HG03342 (cell line): ENCODE results near the gene NUBP2.

ENCODE experiments used
- ATAC-seq: cut with Tn5 transposase; IDR thresholded peaks from one replicate; pipeline ENCODE4 v1.9.1; 2021; ENCODE audit warnings: mild to moderate bottlenecking, moderate library complexity; ENCODE audit not compliant: unreplicated experiment

NUBP2 gene

DNA sequence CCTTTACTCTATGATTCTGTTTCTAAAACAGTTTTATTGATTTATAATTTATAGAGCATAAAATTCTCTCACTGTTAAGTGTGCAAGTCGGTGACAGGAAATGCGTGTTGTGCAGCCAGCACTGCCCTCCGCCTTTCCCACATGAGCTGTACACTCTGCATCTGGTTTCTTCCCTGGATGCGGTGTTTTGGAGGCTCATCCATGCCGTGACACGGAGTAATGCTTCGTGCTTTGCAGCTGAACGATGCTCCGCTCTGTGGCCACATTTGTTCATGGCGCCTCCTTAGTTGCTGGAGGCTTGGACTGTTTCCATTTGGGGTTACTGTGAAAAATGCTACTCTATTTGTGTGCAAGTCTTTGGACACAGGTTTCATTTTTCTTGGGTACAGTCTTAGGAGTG lies 17.9 kb downstream of the NUBP2 start:
- ATAC-seq, result no peak

DNA sequence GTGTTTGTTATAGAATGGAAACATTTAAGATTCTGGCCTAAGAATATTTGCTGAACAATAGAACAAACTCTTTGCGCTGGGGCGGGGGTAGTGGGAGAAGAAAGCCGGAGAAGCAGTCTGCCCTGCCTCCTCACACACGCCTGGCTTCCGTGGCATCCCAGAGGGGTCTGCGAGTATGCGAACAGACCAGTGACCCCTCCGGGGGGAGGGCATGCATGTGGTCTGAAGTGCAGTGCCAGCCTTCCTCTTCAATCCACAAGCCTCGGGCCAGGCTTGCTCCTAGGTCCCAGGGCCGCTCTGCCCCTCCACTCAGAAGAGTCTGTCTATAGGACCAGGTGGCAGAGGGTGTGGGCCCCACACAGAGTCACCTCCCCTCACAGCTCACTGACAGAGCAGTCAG lies 24.9 kb downstream of the NUBP2 start:
- no peak for ATAC-seq

DNA sequence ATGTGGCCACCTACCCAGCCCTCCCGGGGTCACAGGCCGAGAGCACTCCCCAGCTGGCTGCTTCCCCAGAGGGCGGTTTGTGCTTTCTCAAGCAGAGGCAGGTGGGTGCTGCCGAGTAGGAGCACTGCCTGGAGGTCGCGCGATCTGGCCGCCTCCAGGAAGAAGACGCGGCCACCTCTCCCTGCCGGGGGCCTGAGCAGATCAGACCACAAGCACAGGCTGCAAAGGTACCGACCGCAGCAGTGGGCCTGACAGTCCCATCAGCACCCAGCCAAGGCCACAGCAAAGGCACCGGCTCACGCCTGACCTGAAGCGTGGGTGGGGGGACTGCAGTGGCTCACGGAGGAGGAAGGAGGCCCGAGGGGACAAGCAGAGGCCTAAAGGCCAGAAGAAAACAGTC lies 25.9 kb downstream of the NUBP2 start:
- no peak for ATAC-seq

DNA sequence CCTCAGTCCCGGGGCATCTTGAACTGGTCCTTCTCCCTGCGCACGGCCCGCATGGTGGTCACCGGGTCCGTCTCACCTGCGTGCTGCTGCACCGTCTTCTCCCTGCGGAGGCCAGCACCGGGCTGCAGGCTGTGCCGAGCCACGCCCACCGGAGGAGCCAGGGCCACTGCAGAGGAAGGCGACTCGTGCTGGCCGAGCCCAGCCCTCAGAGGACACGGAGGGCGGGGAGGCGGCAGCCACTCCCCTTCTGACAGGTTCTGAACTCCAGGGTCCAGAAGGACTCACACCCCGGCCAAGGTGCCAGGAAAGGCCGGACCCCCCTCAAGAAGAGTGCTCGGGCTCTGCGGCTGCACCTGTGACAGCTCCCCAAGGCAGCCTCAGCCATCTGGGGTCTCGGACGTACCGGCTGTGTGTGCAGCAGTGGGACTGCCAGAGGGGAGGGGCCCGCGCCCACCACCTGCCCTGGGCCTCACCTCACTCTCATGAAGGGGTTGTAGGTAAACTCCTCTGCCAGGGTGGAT lies 26.6 kb downstream of the NUBP2 start:
- ATAC-seq, result no peak

DNA sequence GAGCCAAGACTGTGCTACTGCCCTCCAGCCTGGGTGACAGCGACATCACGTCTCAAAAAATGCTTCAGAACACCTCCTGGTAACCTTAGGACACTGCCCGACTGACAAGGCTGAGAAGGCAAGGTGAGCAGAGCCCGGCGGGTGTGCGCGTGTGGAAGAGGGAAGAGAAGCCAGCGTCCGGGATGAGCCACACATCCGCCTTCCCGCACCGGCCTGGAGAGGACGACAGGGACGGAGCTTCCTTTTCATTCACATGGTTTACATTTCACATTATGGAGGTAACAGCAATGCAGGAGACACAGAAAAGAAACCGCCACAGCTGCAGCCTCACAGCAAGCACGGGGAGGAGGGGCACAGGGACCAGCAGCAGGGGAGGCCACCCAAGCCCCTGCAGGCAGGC lies 27.3 kb downstream of the NUBP2 start:
- ATAC-seq, result no peak

DNA sequence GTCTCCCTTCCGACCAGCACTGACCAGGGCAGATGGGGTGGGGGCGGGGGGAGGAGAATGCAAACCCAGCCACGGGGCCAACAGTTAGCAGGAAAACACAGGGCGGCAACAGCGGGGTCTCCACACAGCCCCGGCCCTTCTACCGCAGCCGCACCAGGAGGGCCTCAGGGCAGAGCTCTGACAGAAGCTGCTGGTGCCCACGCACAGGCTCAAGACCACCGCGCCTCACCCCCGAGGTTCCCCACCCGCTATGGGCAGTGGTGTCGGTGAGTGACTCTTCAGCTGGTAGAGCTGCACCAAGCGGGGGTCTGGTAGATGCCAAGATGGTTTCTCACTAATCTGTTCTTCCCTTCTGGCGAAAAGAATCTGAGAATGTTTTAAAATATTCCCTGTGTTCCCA lies 27.8 kb downstream of the NUBP2 start:
- ATAC-seq, result no peak

DNA sequence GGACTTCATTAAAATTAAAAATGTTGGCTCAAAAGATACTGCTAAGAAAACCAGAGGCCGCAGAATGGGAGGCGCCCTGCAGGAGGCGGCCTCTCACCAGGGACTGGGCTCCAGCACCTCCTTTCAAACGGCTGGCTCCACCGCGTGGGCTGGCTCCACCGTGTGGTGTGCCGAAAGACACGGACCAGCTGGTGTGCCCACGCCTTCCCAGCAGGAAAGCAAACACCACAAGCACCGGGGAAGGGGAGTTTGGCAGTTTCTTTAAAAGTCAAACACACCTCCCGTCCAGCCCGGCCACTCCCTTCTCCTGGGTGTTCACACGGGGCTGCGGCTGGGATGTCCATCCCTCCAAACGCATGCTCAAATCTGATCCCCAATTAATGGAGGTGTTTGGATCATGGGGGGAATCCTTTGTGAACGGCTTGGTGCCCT lies 30.0 kb downstream of the NUBP2 start:
- ATAC-seq, result no peak

DNA sequence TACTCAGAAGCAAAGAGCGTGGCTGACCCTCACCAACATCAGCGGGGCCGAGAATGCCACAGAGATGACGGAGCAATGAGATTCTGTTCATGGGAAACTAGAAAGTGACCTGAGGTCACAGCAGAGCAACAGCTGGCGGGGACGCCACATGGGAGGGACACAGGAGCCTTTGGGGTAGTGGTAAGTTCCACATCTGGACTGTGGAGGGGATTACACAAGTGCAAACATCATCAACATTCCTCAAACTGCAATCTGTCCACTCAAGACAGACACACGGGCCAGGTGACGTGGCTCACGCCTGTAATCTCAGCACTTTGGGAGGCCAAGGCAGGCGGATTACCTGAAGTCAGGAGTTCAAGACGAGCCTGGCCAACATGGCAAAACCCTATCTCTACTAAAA lies 32.7 kb downstream of the NUBP2 start:
- ATAC-seq, result no peak

DNA sequence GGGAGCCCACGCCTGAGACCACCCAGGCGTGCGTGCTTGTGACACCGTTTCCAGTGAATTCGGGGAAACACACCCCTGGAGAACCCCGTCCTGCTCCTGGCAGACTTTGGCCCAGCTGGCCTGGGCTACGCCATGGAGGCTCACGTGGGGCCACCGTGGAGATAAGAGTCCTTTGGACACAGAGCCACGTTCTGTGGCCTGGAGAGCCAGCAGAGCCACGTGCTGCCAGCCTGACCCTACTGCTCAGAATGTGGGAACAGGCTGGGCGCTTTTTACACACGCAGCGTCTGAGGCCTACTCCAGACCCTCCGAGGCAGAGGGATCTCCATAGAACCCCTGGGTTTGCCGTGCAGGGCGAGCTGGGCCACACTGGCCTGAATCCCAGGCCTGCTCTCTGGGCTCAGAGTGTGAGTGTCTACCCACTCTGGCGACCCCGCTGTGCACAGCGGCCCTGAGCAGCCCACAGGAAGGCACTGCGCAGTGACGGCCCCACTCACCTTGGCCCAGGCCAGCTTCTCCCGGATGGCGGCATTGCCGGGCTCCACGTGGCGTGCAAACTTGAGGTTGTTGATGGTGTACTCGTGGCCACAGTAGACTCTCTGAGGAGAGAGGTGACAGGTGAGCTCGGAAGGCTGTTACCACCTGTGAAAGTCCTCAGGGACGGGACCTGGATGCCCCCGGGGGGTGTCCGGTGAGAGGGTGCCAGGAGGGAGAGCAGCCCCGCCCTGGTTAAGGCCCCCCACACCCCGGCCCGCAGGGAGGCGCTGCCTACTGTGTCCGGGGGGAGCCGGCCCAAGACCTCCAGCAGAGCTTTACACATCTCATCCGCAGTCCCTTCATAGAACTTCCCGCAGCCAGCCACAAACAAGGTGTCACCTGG lies 33.9 kb downstream of the NUBP2 start:
- ATAC-seq, result no peak

DNA sequence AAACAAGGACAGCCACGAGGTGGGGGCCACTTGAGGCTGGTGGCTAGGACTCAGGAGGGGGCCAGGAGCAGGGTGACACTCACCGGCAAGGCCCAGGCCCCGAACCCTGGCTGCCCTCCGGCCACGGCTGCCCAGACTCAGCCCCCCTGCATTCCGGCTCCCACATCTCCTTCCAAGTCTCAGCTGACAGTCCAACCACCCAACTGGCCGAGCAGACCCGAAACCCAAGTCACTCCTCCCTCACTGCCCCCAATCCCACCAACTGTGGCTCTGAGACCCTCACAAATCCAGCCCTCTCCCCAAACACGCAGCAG lies 34.5 kb downstream of the NUBP2 start:
- ATAC-seq, result no peak

DNA sequence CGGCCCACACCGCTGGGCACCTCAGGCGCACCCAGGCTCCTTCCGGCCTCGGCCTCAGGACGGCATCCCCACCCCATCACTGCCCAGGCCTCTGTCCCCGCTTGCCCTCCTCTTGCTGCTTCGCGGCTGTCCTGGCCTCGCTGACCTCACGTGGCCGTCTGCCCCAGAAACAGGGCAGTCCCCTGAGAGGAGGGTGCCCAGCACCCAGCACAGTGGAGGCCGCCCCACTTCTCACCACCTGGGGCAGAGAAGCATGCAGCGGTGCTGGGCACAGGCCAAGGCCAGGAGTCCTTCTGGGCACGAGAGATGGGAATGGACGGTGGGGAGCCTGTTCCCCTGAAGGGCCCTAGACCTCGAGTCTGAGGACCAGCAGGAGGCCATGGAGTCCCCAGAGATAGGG lies 35.0 kb downstream of the NUBP2 start:
- ATAC-seq, result no peak

DNA sequence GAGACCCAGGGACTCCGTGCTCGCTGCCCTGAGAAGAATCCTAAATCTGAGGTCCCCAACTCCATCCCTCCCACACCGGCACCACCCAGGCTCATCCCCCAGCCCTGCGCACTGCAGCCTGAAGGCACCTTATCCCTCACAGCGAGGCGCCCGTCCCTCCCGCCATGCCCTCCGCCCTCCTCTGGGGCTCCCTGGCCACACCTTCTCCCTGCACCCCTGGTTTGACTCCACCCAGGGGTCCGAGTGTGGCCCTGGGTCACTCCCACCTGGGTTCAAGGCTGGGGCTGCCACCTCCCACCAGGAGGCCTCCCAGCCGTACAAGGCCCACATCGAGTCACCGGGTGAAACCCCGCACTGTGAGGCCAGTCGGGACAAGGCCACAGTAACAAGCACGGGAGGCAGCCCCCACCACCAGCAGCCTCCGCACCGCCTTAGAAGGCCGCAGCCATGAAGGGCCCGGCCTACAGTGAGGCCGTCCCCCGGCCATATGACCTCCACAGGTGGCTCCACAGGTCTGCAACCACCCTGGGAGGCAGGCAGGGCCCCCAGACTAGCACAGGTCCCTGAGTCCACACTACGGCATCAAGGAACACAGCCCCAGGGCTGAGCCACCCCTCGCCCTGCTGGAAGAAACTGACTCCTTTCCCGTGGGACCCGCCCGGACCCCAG lies 35.6 kb downstream of the NUBP2 start:
- ATAC-seq, result no peak

DNA sequence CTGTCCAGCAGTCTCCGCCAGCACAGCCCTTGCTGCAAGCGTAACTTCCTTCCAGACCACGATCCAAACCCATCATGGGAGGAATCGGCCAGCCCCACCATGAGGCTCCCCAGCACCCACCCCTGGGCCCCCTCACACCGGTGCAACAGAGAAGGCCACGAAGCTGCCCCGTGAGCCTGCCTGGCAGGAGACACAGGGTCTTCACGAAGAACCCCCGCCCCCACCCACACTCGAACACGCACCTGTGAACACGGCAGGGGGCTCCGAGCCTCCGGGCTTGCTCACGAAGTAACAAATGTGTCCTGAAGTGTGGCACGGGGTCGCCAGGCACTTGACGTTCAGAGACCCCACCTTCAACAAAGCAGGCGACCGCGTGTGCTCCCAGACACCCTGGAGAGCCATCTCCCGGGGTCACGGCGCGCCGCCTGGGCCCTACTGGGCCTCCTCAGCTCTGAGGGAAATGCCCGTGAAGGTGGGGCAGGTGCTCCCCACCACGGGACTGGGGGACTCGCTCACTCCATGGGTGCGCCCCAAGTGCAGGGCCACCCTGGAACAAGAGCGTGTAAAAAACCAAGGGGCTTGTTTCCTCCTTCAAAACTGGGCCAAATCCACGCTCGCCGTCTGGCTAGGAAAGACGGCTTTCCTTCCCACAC lies 36.2 kb downstream of the NUBP2 start:
- no peak for ATAC-seq

DNA sequence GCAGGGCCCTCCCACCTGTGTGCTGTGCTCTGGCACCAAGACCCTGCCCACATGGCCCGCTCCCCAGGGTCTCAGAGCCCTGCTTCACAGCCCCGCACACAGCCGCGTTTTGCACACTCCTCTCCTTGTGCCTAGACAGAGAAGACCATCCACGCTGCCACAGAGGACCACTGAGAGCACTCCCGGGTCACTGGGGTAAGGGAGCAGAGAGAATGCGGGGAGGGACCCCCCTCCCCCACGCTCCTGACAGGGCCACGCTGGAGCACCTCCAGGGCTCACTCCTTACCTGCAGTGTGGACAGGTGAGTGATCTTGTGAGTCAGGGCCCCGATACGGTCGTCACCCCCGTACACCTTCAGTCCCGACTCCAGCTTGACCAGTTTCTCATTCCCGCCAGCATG lies 36.9 kb downstream of the NUBP2 start:
- no peak for ATAC-seq

DNA sequence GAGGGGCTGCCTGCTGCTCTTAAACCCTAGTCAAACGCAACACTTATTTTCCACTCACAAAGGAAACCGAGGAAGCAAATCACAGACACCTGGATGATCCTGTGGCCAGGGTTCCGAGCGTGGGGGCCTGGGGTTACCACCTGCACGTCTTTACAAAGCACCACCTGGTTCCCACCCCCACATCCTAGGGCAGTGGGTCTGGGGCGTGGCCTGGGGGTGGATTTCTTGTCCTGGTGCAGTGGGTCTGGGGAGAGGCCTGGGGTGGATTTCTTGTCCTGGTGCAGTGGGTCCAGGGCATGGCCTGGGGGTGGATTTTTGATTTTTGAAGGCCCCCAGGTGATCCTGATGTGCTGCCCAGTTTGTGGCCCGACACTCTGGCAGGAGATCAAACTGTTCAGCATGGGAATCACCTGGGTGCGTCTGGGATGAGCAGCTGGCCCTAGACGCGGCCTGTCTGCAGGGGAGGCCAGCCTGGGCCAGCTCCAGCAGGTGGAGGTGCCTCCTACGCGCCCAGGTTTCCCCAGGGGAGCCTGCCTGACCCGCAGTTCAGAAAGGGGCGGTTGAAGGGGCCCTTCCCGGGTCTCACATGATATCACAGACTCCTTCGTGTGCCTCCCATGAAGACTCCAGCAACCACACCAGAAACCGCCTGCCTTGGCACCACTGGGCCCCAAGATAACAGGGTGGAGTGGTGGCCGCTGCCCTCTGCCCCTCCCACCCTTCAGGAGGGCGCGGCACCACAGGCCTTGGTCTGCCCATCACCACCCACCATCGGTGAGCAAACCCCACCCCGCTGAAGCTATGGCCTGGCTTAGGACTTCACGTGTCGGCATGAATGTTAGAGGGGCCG lies 37.6 kb downstream of the NUBP2 start:
- no peak for ATAC-seq

DNA sequence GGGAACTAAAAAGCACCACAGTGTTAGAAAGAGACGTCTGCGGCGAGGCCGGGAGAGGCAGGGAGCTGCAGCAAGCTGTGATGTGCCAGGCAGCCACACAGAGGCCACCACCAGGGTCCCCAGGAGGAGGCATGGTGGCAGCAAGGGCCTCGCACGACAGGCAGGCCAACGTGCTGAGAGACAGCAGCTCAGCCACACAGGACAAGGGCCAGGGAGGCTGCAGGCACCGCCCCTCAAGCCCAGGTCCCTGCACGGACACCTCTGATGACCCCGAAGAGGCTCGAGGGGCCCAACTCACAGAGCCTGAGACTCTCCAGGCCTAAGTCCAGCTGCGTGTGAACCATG lies 38.2 kb downstream of the NUBP2 start:
- ATAC-seq, result no peak

DNA sequence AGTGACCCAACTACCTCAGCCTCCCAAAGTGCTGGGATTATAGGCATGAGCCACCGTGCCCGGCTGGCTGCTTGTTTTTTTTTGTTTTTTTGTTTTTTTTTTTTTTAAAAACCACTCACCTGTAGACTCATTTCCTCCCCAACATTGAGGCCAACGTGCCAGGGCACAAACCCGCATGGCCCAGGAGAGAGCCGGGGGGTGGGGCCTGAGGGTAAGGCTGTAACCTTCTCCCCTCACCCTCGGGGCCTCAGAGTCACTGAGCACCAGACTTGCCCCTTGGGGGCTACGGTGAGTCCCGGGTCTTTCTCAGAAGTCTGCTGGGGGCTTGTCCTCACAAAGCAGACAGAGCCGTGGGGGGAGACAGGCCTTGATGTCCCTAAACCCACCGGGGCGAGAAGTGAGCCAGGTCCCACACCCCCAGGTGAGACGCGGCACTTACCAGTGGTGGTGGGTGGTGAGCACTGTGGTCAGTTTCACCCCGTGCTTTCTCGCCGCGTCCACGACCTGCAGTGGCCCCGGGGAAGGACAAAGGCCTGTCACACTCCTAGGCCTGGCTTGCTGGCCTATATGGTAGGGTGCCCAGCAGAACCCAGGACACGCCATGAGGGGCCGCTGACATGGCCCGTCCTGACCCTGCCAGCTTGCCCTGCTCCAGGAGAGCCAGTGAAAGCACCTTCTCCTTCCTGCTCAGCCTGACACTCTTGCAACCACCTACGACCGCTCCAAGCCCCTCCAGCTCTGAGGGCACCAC lies 39.3 kb downstream of the NUBP2 start:
- no peak for ATAC-seq

DNA sequence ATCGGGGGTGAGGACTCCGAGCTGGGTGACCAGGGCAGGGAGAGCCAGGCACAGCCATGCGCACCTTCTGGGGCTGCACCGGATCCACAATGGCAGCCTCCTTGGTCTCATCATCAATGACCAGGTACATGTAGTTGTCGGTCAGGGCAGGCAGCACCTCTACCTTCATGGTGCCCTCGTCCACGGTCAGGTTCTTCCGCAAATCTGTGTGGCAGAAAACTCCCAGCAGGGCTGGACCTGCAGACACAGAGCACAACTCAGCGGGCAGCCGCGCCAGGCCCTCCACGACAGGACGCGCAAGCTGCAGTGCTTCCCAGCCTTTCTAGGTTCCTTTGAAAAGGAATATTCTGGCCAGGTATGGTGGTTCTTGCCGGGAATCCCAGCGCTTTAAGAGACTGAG lies 40.0 kb downstream of the NUBP2 start:
- no peak for ATAC-seq

DNA sequence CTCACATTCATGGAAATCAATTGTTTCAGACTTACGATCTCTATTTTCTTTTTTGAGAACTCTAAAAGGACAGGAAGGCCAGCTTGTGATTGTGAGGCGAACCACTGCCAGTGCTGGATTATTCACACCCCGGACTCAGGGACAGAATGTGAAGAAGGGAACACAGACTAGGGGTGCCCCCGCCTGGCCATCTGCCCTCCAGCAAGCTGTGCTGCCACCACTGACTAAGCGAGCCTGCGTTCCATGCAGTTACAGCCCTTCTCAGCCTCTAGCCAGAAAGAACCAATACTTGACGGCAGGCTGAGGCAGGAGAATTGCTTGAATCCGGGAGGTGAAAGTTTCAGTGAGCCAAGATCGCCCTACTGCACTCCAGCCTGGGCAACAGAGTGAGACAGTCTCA lies 41.1 kb downstream of the NUBP2 start:
- ATAC-seq, result no peak

DNA sequence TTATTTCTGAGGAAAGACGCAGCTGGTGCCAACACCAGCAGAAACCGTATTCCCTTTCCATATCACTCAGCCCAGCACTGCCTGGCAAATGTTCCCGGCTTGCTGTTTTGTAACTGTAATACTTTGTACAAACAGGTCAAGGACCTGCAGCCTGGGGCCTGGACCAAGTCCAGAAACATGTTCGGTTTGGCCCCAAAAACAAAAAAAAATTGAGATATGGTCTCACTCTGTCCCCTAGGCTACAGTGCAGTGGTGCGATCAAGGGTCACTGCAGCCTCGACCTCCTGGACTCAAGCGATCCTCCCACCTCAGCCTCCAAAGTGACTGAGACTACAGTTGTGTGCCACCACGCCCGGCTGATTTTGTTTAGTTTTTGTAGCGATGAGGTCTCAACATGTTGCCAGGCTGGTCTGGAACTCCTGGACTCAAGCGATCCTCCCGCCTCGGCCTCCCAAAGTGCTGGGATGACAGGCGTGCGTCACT lies 42.7 kb downstream of the NUBP2 start:
- no peak for ATAC-seq
